Stimulated activated naive CD4-positive, alpha-beta T cell treated with Interleukin-2 at 50 U/mL for 16 hours (primary cell): Measurements from ENCODE around the gene CSNK2A1.
A peak's percentile ranks its signal among the peaks of the same experiment; 100 is the strongest.
"Not testable (repeated sequence)": the region's sequence is repeated elsewhere in the genome, so short reads cannot be mapped to it uniquely, and the experiment has no call there.

Source experiments
- DNase-seq: peaks from one replicate; lab custom pipeline; 2025; lab: John Stamatoyannopoulos, UW

CSNK2A1 gene

GRCh38 chr20:543369-544152 lies at the start of gene CSNK2A1:
Gene CSNK2A1 (minus strand): TSS chr20:543790. CDS start chr20:508551, 35,239 bp downstream.
- DNase-seq = peak; percentile 93

DNA sequence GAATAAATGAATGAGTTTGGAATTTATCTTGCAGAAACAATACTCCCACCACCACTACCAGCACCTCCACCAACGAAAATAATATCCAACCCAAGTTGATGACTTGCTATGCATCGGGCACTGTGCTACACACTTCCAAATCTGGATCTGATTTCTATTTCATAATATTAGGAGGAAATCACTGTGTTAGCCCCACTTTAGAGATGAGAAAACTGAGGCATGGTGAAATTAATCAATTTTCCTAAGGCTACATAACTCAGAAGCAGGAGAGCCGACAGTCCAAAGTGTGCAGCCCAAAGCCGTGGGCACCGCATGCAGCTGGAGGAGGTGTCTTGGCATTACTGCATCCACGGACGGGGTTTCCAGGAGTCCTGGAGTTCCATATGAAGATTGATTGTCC lies 48.9 kb upstream of the CSNK2A1 start:
- DNase-seq = no peak

- DNase-seq = no peak
Observed at GRCh38 chr20:591941-592340, 48.4 kb upstream of the CSNK2A1 start.

- DNase-seq = no peak
Observed at GRCh38 chr20:588932-589672, 45.5 kb upstream of the CSNK2A1 start.

DNA sequence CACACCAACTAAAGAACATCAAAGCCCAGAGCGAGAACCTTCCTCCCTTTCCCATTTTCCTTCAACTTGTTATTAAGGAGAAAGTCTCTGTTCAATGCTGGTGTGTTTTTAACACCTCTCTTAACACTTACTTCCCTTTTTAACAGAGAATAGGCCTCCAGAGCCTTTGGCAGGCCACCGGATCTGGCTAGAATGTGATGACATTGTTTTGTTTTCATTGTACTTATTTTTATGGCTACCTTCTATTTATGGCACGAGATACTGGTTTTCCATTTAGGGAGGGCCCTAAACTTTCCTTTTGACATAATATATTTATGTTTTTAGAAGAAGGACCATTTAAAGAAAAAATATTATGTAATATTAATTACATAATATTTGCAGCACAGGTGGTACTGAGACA lies 44.9 kb upstream of the CSNK2A1 start:
- no peak for DNase-seq

DNA sequence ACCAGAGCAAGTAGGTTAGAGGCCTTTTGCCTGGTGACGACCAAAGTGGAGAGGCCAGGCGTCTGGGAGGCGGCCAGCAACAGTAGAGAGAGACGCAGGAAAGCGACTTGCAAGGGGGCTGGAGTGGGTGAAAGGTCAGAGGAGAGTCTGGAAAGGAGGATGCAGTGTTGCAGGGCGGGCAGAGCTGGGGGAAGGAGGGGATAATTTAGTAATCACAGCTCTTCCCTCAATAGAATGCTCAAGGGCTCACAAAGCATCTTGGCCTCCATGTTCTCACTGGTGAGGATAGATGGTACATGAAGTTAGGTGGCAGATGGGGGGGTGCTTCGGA lies 41.3 kb upstream of the CSNK2A1 start:
- no peak for DNase-seq

DNA sequence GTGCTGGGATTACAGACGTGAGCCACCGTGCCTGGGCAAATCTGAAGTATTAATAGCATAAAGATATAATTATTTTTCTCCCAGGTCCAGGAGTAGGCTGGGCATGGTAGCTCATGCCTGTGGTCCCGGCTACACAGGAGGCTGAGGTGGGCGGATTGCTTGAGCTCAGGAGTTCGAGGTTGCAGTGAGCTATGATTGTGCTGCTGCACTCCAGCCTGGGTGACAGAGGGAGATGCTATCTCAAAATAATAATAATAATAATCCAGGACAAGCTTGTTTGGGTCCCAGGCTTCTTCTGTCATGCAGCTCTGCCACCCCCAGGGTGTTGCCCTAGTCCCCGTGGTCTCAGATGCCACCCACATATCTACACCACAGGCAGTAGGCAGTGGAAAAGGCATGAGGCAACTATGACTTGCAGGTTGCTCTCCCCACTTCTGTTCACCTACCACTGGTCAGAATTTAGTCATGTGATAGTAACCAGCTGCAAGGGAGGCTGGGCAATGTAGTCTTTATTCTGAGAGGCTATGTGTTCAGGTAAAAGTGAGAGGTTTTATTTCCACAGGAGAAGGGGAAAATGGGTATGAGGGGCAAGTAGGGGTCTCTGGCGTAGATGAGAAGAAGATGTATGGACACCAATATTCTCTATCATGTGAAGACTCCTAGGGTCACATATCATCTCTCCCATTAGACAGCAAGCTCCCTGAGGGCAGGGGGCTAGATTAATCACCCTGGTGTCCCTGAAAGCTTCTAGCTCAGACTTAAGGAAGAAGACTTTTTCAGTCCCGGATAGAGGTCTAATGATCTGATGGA lies 40.8 kb upstream of the CSNK2A1 start:
- peak; percentile 14 for DNase-seq

DNA sequence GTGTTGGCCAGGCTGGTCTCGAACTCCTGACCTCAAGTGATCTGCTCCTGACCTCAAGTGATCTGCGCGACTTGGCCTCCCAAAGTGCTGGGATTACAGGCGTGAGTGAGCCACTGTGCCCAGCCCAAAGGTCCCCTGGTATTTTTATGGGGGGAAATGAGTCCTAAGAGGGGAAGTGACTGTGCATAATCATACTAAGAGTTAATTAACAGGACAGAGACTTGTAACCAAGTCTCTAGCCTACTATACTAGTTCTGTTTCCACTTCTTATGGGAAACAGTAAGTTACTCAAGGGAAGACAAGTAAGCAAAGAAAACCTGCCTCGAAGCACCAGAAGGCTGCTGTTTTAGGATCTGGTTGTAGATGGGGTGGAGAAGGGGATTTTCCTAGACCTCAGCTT lies 38.6 kb upstream of the CSNK2A1 start:
- DNase-seq = no peak

DNA sequence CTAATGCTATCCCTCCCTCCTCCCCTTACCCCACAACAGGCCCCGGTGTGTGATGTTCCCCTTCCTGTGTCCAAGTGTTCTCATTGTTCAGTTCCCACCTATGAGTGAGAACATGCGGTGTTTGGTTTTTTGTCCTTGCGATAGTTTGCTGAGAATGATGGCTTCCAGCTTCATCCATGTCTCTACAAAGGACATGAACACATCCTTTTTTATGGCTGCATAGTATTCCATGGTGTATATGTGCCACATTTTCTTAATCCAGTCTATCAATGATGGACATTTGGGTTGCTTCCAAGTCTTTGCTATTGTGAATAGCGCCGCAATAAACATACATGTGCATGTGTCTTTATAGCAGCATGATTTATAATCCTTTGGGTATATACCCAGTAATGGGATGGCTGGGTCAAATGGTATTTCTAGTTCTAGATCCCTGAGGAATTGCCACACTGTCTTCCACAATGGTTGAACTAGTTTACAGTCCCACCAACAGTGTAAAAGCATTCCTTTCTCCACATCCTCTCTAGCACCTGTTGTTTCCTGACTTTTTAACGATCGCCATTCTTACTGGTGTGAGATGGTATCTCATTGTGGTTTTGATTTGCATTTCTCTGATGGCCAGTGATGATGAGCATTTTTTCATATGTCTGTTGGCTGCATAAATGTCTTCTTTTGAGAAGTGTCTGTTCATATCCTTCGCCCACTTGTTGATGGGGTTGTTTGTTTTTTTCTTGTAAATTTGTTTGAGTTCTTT lies 35.5 kb upstream of the CSNK2A1 start:
- not testable (repeated sequence) for DNase-seq

GRCh38 chr20:577167-577791 lies 33.7 kb upstream of the CSNK2A1 start:
- no peak for DNase-seq

GRCh38 chr20:576156-576555 lies 32.6 kb upstream of the CSNK2A1 start:
- no peak for DNase-seq

- no peak for DNase-seq
Observed at GRCh38 chr20:575230-575629, 31.6 kb upstream of the CSNK2A1 start.

GRCh38 chr20:574297-574942 lies 30.8 kb upstream of the CSNK2A1 start:
- DNase-seq = no peak

DNA sequence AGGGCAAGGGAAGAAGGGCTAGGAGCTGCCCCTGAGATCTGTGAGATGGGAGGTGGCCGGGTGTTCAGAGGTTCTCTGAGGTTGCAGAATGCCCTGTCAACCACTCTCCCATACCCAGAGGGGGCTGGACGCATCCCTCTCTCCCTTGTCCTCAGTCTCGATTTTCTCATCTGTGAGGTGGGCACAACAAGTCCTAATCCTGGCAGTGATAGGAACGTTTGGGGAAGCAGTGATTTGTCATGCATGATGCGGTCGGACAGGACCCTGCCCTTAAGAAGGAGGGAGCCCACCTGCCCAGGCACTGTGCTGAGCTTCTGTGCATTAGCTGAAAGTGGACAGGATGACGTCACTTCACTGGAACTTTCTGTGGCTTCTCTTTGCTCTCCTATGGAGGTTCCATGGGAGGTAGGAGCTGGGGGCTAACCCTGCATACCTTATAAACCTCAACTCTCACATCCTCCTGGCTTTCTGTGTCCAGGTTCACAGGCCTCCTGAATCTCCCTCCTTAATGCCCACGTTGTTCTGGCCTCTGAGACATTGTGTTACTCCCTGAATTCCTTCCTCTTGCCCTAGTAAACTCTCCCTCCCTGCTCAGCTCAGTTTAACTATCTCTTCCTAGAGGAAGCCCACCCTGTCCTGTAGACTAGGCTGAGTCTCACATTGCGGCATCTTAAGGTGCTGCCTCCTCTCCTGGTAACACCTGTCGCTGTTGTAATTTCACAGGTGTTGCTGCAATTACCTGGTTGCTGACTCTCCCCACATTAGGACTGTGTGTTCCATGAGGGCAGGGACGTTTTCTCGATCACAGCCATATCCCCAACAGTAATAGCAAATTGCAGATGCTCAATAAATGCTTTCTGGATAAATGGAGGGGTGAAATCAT lies 30.1 kb upstream of the CSNK2A1 start:
- no peak for DNase-seq

GRCh38 chr20:572727-573126 lies 29.1 kb upstream of the CSNK2A1 start:
- DNase-seq = no peak

- no peak for DNase-seq
Observed at GRCh38 chr20:571754-572441, 28.3 kb upstream of the CSNK2A1 start.

DNA sequence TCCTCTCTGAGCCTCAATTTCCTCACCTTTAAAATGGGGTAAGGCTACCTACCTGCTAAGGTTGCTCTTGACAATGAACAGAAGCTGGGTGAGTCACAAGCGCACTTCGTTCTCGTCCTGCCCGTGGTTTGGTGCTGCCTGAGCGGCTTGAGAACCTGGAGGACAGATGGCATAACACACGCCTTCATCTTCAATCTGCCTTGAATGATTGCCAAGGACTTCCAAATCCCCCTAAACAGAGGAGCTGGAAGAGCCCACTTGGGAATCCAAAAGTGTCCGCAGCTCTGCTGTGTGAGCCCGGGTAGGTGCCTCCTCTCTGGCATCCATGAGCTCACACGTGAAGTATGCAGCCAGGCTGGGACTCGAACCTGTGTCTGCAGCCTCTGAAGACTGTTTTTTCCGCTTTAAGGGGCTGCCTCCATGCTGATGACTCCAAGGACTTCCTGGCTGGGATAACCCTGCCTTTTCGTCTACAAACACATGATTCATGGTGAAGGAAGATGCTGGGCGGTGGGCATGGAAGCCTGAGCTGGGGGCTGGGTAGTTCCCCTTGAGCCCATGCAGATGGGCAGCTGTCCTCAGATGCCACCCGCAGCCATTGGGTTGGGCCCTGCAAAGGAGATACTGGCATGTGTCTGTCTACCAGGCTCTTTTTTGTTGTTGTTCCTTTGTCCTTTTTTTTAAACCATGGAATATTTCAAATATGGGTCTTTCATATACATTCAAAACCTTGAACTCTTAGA lies 25.3 kb upstream of the CSNK2A1 start:
- no peak for DNase-seq

GRCh38 chr20:568097-568652 lies 24.6 kb upstream of the CSNK2A1 start:
- DNase-seq = no peak
